Left kidney (tissue), 2 donors: ENCODE results near the gene ZAR1L. TPM values are rescaled to one million over a fixed set of nuclear protein-coding genes. Genes with fewer than 3 reads are reported as not detected.
A peak's percentile ranks its signal among the peaks of the same experiment; 100 is the strongest.

Experiments
- DNase-seq: peaks from one replicate; pipeline ENCODE4 v3.0.0-alpha.2; 2013
- polyA plus RNA-seq: library from polyadenylated mRNA; unstranded; fragments of 120-200 nt; gene quantifications from one replicate; pipeline ENCODE4 v1.2.1, GENCODE V29; 2013; ENCODE audit not compliant: insufficient read length

ZAR1L gene
- polyA plus RNA-seq, 1 donor, result not detected

- DNase-seq, result no peak
Observed at GRCh38 chr13:32302461-32302860, 12.7 kb downstream of the ZAR1L start.

GRCh38 chr13:32300920-32301319 is 14.2 kb downstream of the ZAR1L start:
- no peak for DNase-seq

GRCh38 chr13:32300406-32300805 is 14.8 kb downstream of the ZAR1L start:
- no peak for DNase-seq

- DNase-seq, result no peak
Observed at GRCh38 chr13:32299893-32300292, 15.3 kb downstream of the ZAR1L start.

- no peak for DNase-seq
Observed at GRCh38 chr13:32298695-32299094, 16.5 kb downstream of the ZAR1L start.

- no peak for DNase-seq
Observed at GRCh38 chr13:32297206-32297605, 18.0 kb downstream of the ZAR1L start.

- DNase-seq, result no peak
Observed at GRCh38 chr13:32285633-32285965, 29.6 kb downstream of the ZAR1L start.

GRCh38 chr13:32284927-32285632 is 30.1 kb downstream of the ZAR1L start:
- DNase-seq, result peak; percentile 76

GRCh38 chr13:32282096-32282711 is 33.0 kb downstream of the ZAR1L start:
- DNase-seq, result no peak

GRCh38 chr13:32281096-32281495 is 34.1 kb downstream of the ZAR1L start:
- no peak for DNase-seq

GRCh38 chr13:32278426-32278825 is 36.7 kb downstream of the ZAR1L start:
- no peak for DNase-seq

- no peak for DNase-seq
Observed at GRCh38 chr13:32277839-32278238, 37.3 kb downstream of the ZAR1L start.

- no peak for DNase-seq
Observed at GRCh38 chr13:32272021-32272683, 43.0 kb downstream of the ZAR1L start.

- DNase-seq, result no peak
Observed at GRCh38 chr13:32267836-32268439, 47.2 kb downstream of the ZAR1L start.

GRCh38 chr13:32266130-32266529 is 49.0 kb downstream of the ZAR1L start:
- DNase-seq, result no peak

- DNase-seq, result no peak
Observed at GRCh38 chr13:32265726-32266125, 49.4 kb downstream of the ZAR1L start.

- DNase-seq, result peak; percentile 15
Observed at GRCh38 chr13:32264407-32264806, 50.8 kb downstream of the ZAR1L start.

- DNase-seq, result no peak
Observed at GRCh38 chr13:32262619-32263018, 52.5 kb downstream of the ZAR1L start.

GRCh38 chr13:32262165-32262564 is 53.0 kb downstream of the ZAR1L start:
- no peak for DNase-seq

GRCh38 chr13:32261567-32261966 is 53.6 kb downstream of the ZAR1L start:
- DNase-seq, result peak; percentile 17

GRCh38 chr13:32259116-32259515 is 56.0 kb downstream of the ZAR1L start:
- no peak for DNase-seq

- no peak for DNase-seq
Observed at GRCh38 chr13:32257649-32258048, 57.5 kb downstream of the ZAR1L start.

- no peak for DNase-seq
Observed at GRCh38 chr13:32256243-32256642, 58.9 kb downstream of the ZAR1L start.
